ENCODE results near the gene COA7. TPM values are rescaled to one million over a fixed set of nuclear protein-coding genes. Genes with fewer than 3 reads are reported as not detected.

Gene COA7
- total RNA-seq, 4 donors from 2014 or later = 7.2 to 17.5 (median 8.9) TPM

DNA sequence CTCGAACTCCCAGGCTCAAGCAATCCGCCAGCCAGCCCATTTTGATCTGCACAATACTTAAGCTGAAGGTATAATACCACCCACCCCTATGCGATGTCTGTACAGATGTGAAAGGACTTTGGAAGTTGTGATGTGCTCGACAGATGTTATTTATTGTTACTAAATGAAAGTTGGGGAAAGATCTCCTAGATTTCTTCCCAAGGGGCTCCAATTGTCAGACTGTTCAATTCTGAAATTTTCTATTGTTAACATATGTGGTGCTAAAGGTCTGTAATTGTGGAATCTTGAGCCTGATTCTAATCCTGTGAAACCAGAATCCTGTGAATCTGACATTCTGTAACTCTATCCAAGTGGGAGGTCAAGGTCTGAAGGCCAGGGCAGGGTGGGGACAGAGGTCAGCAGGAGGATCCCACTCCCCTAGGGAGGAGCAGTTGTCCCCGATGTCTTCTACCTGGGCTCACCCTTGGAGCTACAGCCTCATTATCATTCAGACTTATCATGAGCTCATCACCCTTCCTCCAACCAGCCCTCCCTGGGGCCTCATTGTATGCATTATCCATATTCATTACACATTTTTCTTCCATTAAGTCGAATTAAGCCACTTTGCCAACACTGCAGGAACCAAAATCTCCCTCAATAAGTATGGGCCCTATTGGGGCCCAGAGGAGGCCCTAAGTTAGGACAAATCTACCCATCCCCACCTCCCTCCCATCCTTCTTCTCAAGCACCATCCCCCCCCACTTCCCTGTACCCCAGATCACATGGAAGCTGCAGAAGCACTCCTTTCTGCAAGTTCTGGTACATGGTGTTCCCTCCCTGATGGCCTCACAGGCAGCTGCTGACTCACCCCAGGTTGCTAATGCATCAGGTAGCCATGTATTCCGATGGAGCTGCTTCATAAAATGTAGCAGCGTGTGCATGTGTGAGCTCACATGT lies 32.9 kb downstream of the COA7 start:
- H3K4me3 ChIP-seq (ENCODE audit: low read depth, poor library complexity, severe bottlenecking) = no peak overlapping the region
- 69 to 71% methylated on average over 8 of the region's 8 CpGs for WGBS, 2 donors
- intact Hi-C loops (cut with DNase I; ENCODE audit: low total_unique reads) = no loop called here
- no peak for TF ChIP-seq POLR2A (IDR thresholded peaks at IDR 0.05)
- TF ChIP-seq, protein P1, sequence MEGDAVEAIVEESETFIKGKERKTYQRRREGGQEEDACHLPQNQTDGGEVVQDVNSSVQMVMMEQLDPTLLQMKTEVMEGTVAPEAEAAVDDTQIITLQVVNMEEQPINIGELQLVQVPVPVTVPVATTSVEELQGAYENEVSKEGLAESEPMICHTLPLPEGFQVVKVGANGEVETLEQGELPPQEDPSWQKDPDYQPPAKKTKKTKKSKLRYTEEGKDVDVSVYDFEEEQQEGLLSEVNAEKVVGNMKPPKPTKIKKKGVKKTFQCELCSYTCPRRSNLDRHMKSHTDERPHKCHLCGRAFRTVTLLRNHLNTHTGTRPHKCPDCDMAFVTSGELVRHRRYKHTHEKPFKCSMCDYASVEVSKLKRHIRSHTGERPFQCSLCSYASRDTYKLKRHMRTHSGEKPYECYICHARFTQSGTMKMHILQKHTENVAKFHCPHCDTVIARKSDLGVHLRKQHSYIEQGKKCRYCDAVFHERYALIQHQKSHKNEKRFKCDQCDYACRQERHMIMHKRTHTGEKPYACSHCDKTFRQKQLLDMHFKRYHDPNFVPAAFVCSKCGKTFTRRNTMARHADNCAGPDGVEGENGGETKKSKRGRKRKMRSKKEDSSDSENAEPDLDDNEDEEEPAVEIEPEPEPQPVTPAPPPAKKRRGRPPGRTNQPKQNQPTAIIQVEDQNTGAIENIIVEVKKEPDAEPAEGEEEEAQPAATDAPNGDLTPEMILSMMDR (IDR thresholded peaks at IDR 0.05) = no peak
- peak in 1 of 2 donors; percentile 48 for DNase-seq (ENCODE audit: low spot score in 2 of 2)

DNA sequence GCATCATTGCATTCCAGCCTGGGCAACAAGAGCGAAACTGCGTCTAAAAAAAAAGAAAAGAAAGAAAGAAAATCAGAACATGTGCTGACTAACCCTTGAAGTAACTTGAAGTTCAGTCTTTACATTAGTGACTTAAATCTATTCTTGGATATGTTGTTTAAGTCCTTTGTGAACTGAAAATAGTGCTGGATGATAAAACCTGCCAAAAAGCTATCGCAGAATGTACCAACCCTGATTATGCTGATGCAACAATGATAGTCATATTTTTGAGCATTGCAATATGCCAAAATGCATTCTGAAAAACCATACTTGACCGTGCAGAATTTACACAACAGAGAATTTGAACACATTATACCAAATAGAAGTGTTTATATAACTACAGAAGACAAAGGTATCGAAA lies 34.4 kb downstream of the COA7 start:
- WGBS, 2 donors = 77 to 78% methylated on average over 5 of the region's 5 CpGs
- DNase-seq (ENCODE audit: low spot score in 2 of 2) = no peak
- H3K4me3 ChIP-seq (ENCODE audit: low read depth, poor library complexity, severe bottlenecking) = no peak overlapping the region
- intact Hi-C loops (cut with DNase I; ENCODE audit: low total_unique reads) = no loop called here
- TF ChIP-seq, protein P1 (IDR thresholded peaks at IDR 0.05) = no peak
- TF ChIP-seq POLR2A (IDR thresholded peaks at IDR 0.05) = no peak

GRCh38 chr1:52662645-52663313 lies 35.4 kb downstream of the COA7 start:
- H3K4me3 ChIP-seq (ENCODE audit: low read depth, poor library complexity, severe bottlenecking) = no peak overlapping the region
- 34 to 37% methylated on average over 13 of the region's 13 CpGs for WGBS, 2 donors
- TF ChIP-seq, protein P1 (IDR thresholded peaks at IDR 0.05) = no peak
- TF ChIP-seq POLR2A (IDR thresholded peaks at IDR 0.05) = no peak
- no peak for DNase-seq (ENCODE audit: low spot score in 2 of 2)
- intact Hi-C loops (cut with DNase I; ENCODE audit: low total_unique reads) = no loop called here

DNA sequence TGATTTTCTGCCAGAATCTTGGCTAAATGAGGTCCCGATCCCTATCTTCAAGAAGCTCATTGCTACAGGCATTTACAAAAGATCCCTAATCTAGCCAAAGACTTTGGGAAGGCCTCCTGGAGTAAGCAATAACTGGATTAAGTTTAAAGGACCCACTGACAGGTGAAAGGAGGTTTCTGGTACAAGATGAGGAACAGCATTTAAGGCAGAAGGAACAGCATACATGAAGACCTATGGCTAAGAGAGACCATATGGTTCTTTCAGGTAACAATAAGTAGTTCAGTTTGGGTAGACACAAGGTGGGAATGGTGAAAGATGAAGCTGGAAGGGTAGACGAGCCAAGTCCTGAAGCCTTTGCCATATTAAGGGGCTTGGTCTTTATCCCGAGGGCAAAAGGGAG lies 37.3 kb downstream of the COA7 start:
- TF ChIP-seq, protein P1 (IDR thresholded peaks at IDR 0.05) = no peak
- no peak for TF ChIP-seq POLR2A (IDR thresholded peaks at IDR 0.05)
- no peak overlapping the region for H3K4me3 ChIP-seq (ENCODE audit: low read depth, poor library complexity, severe bottlenecking)
- intact Hi-C loops (cut with DNase I; ENCODE audit: low total_unique reads) = no loop called here
- DNase-seq (ENCODE audit: low spot score in 2 of 2) = no peak
- 60 to 83% methylated on average over 3 of the region's 3 CpGs for WGBS, 2 donors

DNA sequence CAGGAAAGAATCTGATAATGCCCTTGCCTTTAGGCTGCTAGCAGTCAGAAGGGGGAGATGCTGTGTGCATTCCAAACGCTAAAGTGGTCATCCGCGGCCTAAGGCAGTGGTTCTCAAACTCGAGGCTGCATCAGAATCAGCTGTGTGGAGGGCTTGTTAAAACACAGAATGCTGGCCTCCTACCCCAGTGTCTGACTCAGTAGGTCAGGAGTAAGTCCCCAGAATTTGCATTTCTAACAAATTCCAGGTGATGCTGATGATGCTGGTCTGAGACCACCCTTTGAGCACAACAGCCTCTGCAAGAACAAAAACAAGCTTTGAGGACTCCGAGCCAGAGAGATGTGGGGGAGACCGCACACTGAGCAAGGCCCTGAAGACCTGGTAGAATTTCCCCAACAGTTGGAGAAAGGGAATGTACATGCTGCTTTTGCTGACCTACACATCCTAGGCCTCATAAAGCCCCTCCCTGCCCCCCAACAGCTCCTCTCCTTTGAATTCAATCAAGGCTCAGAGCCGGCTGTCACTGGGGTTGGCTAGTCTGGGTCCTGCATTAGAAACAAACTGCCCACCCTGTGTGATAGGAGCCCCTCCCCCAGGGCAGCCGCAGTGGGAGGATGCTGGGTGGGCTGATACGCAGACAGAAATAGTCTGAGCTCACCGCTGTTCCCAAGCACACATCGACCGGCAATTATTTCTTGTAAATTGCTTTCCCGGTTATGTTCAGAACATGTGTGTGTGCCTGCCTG lies 38.1 kb downstream of the COA7 start:
- no peak overlapping the region for H3K4me3 ChIP-seq (ENCODE audit: low read depth, poor library complexity, severe bottlenecking)
- DNase-seq (ENCODE audit: low spot score in 2 of 2) = no peak
- 69 to 76% methylated on average over 13 of the region's 13 CpGs for WGBS, 2 donors
- intact Hi-C loops (cut with DNase I; ENCODE audit: low total_unique reads) = no loop called here
- TF ChIP-seq, protein P1 (IDR thresholded peaks at IDR 0.05) = no peak
- TF ChIP-seq POLR2A (IDR thresholded peaks at IDR 0.05) = no peak
